Measurements from ENCODE around the gene LIG1.
A peak's percentile ranks its signal among the peaks of the same experiment; 100 is the strongest.

The LIG1 gene

DNA sequence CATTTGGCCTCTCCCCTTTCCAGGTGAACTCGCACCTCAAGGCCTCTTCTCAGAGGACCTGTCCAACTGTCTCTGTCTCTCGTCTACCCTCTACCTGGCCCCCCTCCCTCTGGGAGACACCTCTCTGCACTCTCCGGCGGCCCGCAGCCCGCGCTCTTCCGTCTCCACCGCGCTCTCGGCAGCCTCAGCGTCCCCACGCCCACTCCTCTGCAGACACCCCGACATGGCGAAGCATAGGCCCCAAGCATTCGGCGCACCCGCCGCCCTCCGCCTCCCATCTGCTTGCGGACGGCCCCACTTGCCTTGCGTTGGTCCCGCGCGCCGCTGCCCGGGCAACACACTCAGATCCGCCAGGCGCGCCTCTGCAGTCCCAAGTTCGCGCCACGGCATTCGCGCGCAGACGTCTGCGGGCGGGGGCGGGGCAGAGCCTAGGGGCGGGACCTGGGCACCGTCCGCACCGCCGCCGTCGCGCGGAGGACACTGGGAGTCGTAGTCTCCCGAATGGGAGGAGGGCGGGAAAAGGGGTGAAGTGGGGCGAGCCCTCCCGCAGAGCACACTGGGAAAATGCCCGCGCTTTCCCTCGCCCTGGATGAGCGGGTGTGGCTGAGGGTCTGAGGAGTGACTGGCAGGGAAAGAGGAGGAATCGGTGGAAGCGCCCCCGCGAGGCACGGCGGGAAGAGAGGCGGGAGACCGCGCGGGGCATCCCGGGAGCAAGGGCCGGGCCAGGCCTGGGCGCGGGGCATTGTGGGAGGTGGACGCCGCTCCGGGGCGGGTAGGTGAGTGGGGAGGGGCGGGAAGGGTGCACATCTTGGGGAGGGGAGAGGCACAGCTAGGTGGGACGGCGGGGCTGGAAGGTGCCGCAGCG lies at the start of gene LIG1, which contains the start of gene ZSWIM9:
Gene LIG1, minus strand, starts transcription at position 406 of the 865 bp plus-strand sequence. CDS start 4,778 bp downstream, outside the sequence.
Gene ZSWIM9, plus strand, starts transcription at position 742 of the 865 bp plus-strand sequence. CDS start 1,123 bp downstream, outside the sequence.
- Histone ChIP-seq H2AFZ (ENCODE audit: low read length) (no peak within 1 kb of the TSS), H3K27me3 (ENCODE audit: insufficient read depth, low read length) (no peaks in the 10 kb centered on the region), H3K27ac (ENCODE audit: low read depth, low read length, poor library complexity, severe bottlenecking) (peak within 1 kb of the TSS; percentile 79), H3K79me2 (ENCODE audit: insufficient read depth, low read length) (peaks cover 24% of the 10 kb centered on the region), H3K4me1 (ENCODE audit: insufficient read depth, low read length, severe bottlenecking) (peaks cover 31% of the 10 kb centered on the region), H3K9me3 (ENCODE audit: low read length) (no peaks in the 10 kb centered on the region), H3F3A (ENCODE audit: insufficient read depth, low read length) (no peaks in the 10 kb centered on the region), H3K36me3 (ENCODE audit: insufficient read depth, low read length) (peaks cover 30% of the 10 kb centered on the region; the same call in 1 of the 2 replicates), H3K9me2 (ENCODE audit: low read depth, low read length) (no peaks in the 10 kb centered on the region), H3K4me2 (ENCODE audit: low read length) (peak within 1 kb of the TSS; percentile 97), H3K4me3 (ENCODE audit: low read depth, low read length, poor library complexity, severe bottlenecking) (peak within 1 kb of the TSS; percentile 96), H4K20me1 (ENCODE audit: insufficient read depth, low read length) (no peaks in the 10 kb centered on the region), H3K9ac (ENCODE audit: low read length) (peak within 1 kb of the TSS; percentile 94)
- TF ChIP-seq CTCF (IDR thresholded peaks at IDR 0.05; ENCODE audit: low read length) (no peak), EZH2 (IDR thresholded peaks at IDR 0.05; ENCODE audit: borderline replicate concordance, low read length) (no peak)

DNA sequence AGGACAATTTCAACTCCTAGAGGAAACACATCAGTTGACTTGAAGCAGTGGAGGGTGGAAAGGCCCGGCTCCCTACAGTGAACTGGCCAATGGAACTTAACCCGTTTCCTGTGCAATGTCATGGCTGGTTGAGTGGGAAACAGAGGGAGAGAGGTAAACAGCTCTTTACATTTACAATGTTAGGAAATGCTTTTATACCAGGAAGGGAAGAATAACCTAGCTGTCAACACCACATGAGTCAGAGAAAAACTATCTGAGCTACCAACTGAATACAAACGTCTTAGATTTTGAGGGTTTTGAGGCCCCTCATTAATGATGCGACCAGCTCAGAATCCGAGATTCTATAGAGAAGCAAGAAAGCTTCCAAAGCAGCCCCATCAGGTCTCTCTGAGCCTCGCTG lies 48.9 kb upstream of the LIG1 start:
- no peaks in the 10 kb centered on the region for H3K27me3 ChIP-seq (ENCODE audit: insufficient read depth, low read length)
- H3K27ac ChIP-seq (ENCODE audit: low read depth, low read length, poor library complexity, severe bottlenecking): no peak overlapping the region
- H3K4me2 ChIP-seq (ENCODE audit: low read length): no peak overlapping the region
- H3K4me3 ChIP-seq (ENCODE audit: low read depth, low read length, poor library complexity, severe bottlenecking): no peak overlapping the region
- H2AFZ ChIP-seq (ENCODE audit: low read length): no peak overlapping the region
- H3K9ac ChIP-seq (ENCODE audit: low read length): no peak overlapping the region
- no peaks in the 10 kb centered on the region for H3K79me2 ChIP-seq (ENCODE audit: insufficient read depth, low read length)
- no peak for TF ChIP-seq CTCF (IDR thresholded peaks at IDR 0.05; ENCODE audit: low read length)
- TF ChIP-seq EZH2 (IDR thresholded peaks at IDR 0.05; ENCODE audit: borderline replicate concordance, low read length): no peak
- H3F3A ChIP-seq (ENCODE audit: insufficient read depth, low read length): no peaks in the 10 kb centered on the region; the same call in 1 of the 2 replicates
- H3K9me2 ChIP-seq (ENCODE audit: low read depth, low read length): no peaks in the 10 kb centered on the region
- no peaks in the 10 kb centered on the region for H3K4me1 ChIP-seq (ENCODE audit: insufficient read depth, low read length, severe bottlenecking)
- H4K20me1 ChIP-seq (ENCODE audit: insufficient read depth, low read length): no peaks in the 10 kb centered on the region
- H3K36me3 ChIP-seq (ENCODE audit: insufficient read depth, low read length): peaks cover 59% of the 10 kb centered on the region; the same call in 1 of the 2 replicates
- no peaks in the 10 kb centered on the region for H3K9me3 ChIP-seq (ENCODE audit: low read length)

GRCh38 chr19:48216933-48217332 lies 46.8 kb upstream of the LIG1 start:
- H3F3A ChIP-seq (ENCODE audit: insufficient read depth, low read length): no peaks in the 10 kb centered on the region; the same call in 1 of the 2 replicates
- no peaks in the 10 kb centered on the region for H3K9me3 ChIP-seq (ENCODE audit: low read length)
- no peak for TF ChIP-seq EZH2 (IDR thresholded peaks at IDR 0.05; ENCODE audit: borderline replicate concordance, low read length)
- TF ChIP-seq CTCF (IDR thresholded peaks at IDR 0.05; ENCODE audit: low read length): no peak
- no peak overlapping the region for H3K9ac ChIP-seq (ENCODE audit: low read length)
- H3K4me2 ChIP-seq (ENCODE audit: low read length): no peak overlapping the region
- H3K9me2 ChIP-seq (ENCODE audit: low read depth, low read length): no peaks in the 10 kb centered on the region
- peaks cover 57% of the 10 kb centered on the region; the same call in 1 of the 2 replicates for H3K36me3 ChIP-seq (ENCODE audit: insufficient read depth, low read length)
- no peaks in the 10 kb centered on the region for H3K27me3 ChIP-seq (ENCODE audit: insufficient read depth, low read length)
- H3K4me1 ChIP-seq (ENCODE audit: insufficient read depth, low read length, severe bottlenecking): no peaks in the 10 kb centered on the region
- H3K79me2 ChIP-seq (ENCODE audit: insufficient read depth, low read length): no peaks in the 10 kb centered on the region
- no peak overlapping the region for H2AFZ ChIP-seq (ENCODE audit: low read length)
- H4K20me1 ChIP-seq (ENCODE audit: insufficient read depth, low read length): no peaks in the 10 kb centered on the region
- no peak overlapping the region for H3K27ac ChIP-seq (ENCODE audit: low read depth, low read length, poor library complexity, severe bottlenecking)
- H3K4me3 ChIP-seq (ENCODE audit: low read depth, low read length, poor library complexity, severe bottlenecking): no peak overlapping the region

Data from OCI-LY1 (cell line).